Neuronal stem cell (in vitro differentiated cells): ENCODE results near the gene EEF1B2. TPM values are rescaled to one million over a fixed set of nuclear protein-coding genes. Genes with fewer than 3 reads are reported as not detected.

ENCODE experiments used
- DNase-seq: peaks from one replicate; pipeline ENCODE4 v3.0.0-alpha.2; 2013; ENCODE audit warnings: low spot score
- H2AFZ ChIP-seq: one replicate; pipeline ENCODE4 v1.6.1; 2013; ENCODE audit warnings: mild to moderate bottlenecking, low read length, inconsistent platforms
- H2AK5ac ChIP-seq: 2 replicates; pipeline ENCODE4 v1.6.1; 2013; ENCODE audit warnings: low read depth, mild to moderate bottlenecking, inconsistent platforms, low read length, moderate library complexity, mixed read lengths
- H2BK120ac ChIP-seq: 2 replicates; pipeline ENCODE4 v1.6.1; 2013; ENCODE audit warnings: low read depth, mild to moderate bottlenecking, inconsistent platforms, low read length, moderate library complexity, mixed read lengths
- H2BK12ac ChIP-seq: one replicate; pipeline ENCODE4 v1.6.1; 2013; ENCODE audit warnings: low read length, inconsistent platforms
- H2BK15ac ChIP-seq: 2 replicates; pipeline ENCODE4 v1.6.1; 2013; ENCODE audit warnings: mild to moderate bottlenecking, low read length, inconsistent platforms, mixed read lengths
- H2BK5ac ChIP-seq: one replicate; pipeline ENCODE4 v1.6.1; 2013; ENCODE audit warnings: inconsistent platforms, mild to moderate bottlenecking, low read length, moderate library complexity
- H3K14ac ChIP-seq: one replicate; pipeline ENCODE4 v1.6.1; 2013; ENCODE audit warnings: low read length, inconsistent platforms
- H3K18ac ChIP-seq: 2 replicates; pipeline ENCODE4 v1.6.1; 2013; ENCODE audit warnings: low read length, inconsistent platforms
- H3K23ac ChIP-seq: 2 replicates; pipeline ENCODE4 v1.6.1; 2013; ENCODE audit warnings: low read depth, mild to moderate bottlenecking, mixed read lengths, low read length, inconsistent platforms; ENCODE audit not compliant: poor library complexity
- H3K27ac ChIP-seq: replicated peaks from 3 replicates; pipeline ENCODE4 v1.5.1; 2013; ENCODE audit warnings: low read length, inconsistent platforms
- H3K27me3 ChIP-seq, 3 experiments: 2 replicates each; pipeline ENCODE4 v1.6.1; 2013; ENCODE audit warnings: low read length in 3 of 3, mild to moderate bottlenecking in 2 of 3, inconsistent platforms in 1 of 3, low read depth in 1 of 3, mixed read lengths in 1 of 3, moderate library complexity in 1 of 3; ENCODE audit not compliant: control insufficient read depth in 3 of 3, insufficient read depth in 3 of 3
- H3K36me3 ChIP-seq, 2 donors: replicated peaks in 1 of 2; 2 replicates each; pipeline ENCODE4 v1.6.1; 2013; ENCODE audit warnings: low read length in 2 of 2; ENCODE audit not compliant: control insufficient read depth in 2 of 2, insufficient read depth in 2 of 2
- H3K4ac ChIP-seq: 2 replicates; pipeline ENCODE4 v1.6.1; 2013; ENCODE audit warnings: inconsistent platforms, mild to moderate bottlenecking, low read length, moderate library complexity
- H3K4me1 ChIP-seq, 2 donors: 1 replicate in 1 of 2; 2 replicates in 1 of 2; pipeline ENCODE4 v1.6.1; 2013; ENCODE audit warnings: low read length in 2 of 2, low read depth in 1 of 2; ENCODE audit not compliant: control insufficient read depth in 2 of 2, insufficient read depth in 1 of 2
- H3K4me2 ChIP-seq: one replicate; pipeline ENCODE4 v1.6.1; 2013; ENCODE audit warnings: mild to moderate bottlenecking, low read length, inconsistent platforms; ENCODE audit not compliant: insufficient read depth, poor library complexity, severe bottlenecking
- H3K4me3 ChIP-seq, 2 donors: 2 replicates each; pipeline ENCODE4 v1.5.1; 2013; ENCODE audit warnings: low read length in 2 of 2, mild to moderate bottlenecking in 2 of 2, inconsistent platforms in 1 of 2, moderate library complexity in 1 of 2
- H3K79me1 ChIP-seq: one replicate; pipeline ENCODE4 v1.6.1; 2013; ENCODE audit warnings: low read depth, mild to moderate bottlenecking, inconsistent platforms, low read length, moderate library complexity
- H3K9ac ChIP-seq: one replicate; pipeline ENCODE4 v1.6.1; 2013; ENCODE audit warnings: mild to moderate bottlenecking, low read depth, low read length, inconsistent platforms; ENCODE audit not compliant: poor library complexity
- H3K9me3 ChIP-seq, 2 donors: replicated peaks in 1 of 2; 2 replicates each; pipeline versions ENCODE3 to v1.6.1; 2013; ENCODE audit warnings: low read length in 2 of 2, mild to moderate bottlenecking in 2 of 2, inconsistent platforms in 1 of 2, low read depth in 1 of 2, mixed read lengths in 1 of 2, moderate library complexity in 1 of 2; ENCODE audit not compliant: control insufficient read depth in 2 of 2, insufficient read depth in 1 of 2
- H4K8ac ChIP-seq: one replicate; pipeline ENCODE4 v1.6.1; 2013; ENCODE audit warnings: low read depth, mild to moderate bottlenecking, inconsistent platforms, low read length, moderate library complexity
- H4K91ac ChIP-seq: one replicate; pipeline ENCODE4 v1.6.1; 2013; ENCODE audit warnings: low read length, low read depth, mild to moderate bottlenecking, inconsistent platforms; ENCODE audit not compliant: poor library complexity
- WGBS, 2 donors: extraction: QIAGEN DNeasy Blood & Tissue Kit; methylation state at CpG; one replicate each; pipeline ENCODE4 v1.1.7; 2013; ENCODE audit warnings: missing lambda C conversion rate in 2 of 2, mixed read lengths in 1 of 2; ENCODE audit not compliant: insufficient read length in 2 of 2, insufficient replicate concordance in 1 of 2; ENCODE audit errors: extremely low coverage in 2 of 2; 5-methylcytosine and 5-hydroxymethylcytosine counted together
- small RNA-seq: library from polyadenylated mRNA; stranded (forward); fragments of <200 nt; extraction: miRNeasy Mini kit (QIAGEN cat#:217004); gene quantifications from one replicate; pipeline ENCODE3, GENCODE V24; 2013; ENCODE audit not compliant: insufficient read depth

Gene EEF1B2

DNA sequence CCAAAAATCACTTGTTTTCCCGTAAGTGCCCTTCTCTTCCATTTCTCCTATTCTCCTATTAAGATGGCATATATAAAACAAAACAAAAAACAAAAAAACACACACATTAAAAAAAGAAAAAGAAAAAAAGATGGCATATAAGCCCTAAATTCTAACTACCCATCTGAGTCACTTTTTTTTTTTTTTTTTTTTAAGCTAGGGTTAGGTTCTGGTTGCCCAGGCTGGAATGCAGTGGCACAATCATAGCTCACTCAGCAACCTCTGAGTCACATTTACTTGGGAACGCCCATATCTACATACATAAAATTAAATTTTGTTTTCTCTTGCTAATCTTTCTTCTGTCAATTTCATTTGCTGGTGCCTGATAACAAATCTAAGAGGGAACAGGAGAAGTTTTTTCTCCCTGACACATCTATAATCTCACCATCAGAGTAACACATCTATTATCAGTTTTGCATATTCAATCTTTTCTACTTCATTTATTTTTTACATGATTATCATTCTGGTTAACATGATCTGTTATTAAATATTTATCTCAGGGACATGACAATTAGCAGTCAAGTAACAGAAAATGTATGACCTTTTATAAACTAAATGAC is 52.1 kb downstream of the EEF1B2 start:
- Histone ChIP-seq H4K8ac (no peak overlapping the region), H3K4me2 (no peak overlapping the region), H3K36me3 (no peaks in the 10 kb centered on the region), H3K79me1 (no peaks in the 10 kb centered on the region), H2BK120ac (no peak overlapping the region), H3K27me3 (no peaks in the 10 kb centered on the region), H3K9ac (no peak overlapping the region), H2AFZ (no peak overlapping the region), H3K23ac (no peak overlapping the region), H3K18ac (no peak overlapping the region), H3K9me3 (no peaks in the 10 kb centered on the region), H3K4me3 (no peak overlapping the region), H3K4me1 (peaks cover 6 to 13% of the 10 kb centered on the region in 2 donors), H3K4ac (no peak overlapping the region), H3K14ac (no peak overlapping the region), H2BK5ac (no peak overlapping the region), H2AK5ac (no peak overlapping the region), H2BK12ac (no peak overlapping the region), H2BK15ac (no peak overlapping the region), H3K27ac (no peak overlapping the region), H4K91ac (no peak overlapping the region)
- no CpG with 5 or more reads among the region's 2 CpGs for WGBS, 2 donors
- no peak for DNase-seq

Small RNAs within 50 kb of the gene (small RNA-seq; reads per million reads assigned to genes)
- gene RF00134 (not detected), gene RF02271 (not detected), gene SNORA41 (not detected), gene SNORD51 (not detected)
